NCI-H1417 (cell line): ENCODE measurements around the gene HCAR3.

Experiments used
- DNase-seq, 3 experiments: peaks; one replicate each; lab custom pipeline; 2025; lab: John Stamatoyannopoulos, UW

The HCAR3 gene

GRCh38 chr12:122669397-122670070, 47.1 kb downstream of the HCAR3 start:
- DNase-seq, result no peak

DNA sequence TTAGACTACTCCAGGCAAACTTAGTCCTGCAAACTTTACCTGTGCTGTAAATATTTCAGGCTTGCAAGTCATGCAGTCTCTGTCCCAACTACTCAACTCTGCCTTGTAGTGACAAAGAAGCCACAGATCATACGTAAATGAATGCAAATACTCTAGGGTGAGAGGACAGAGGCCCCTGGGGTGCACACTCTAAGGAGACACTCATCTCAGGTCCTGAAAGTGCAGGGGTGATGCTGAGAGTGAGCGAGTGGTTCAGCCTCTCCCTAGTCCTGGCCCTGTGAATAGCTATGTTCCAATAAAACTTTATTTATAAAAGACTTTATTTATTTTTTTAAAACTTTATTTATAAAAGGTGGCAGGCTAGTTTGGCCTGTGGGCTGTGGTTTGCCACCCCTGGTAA, 48.3 kb downstream of the HCAR3 start:
- no peak for DNase-seq

DNA sequence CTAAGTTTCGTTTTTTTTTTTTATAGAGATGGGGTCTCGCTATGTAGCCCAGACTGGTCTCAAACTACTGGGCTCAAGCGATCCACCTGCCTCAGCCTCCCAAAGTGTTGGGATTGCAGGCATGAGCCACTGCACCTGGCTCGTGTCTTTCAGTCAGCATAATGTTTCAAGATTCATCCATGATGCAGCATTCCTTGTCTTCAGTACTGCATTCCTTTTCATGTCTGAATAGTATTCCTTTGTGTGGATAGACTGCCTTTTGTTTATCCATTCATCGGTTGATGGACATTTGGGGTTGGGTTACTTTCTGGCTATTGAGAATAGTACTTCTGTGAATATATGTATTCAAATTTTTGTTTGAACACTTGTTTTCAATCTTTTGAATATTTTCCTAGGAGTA, 50.9 kb downstream of the HCAR3 start:
- DNase-seq, result no peak

DNA sequence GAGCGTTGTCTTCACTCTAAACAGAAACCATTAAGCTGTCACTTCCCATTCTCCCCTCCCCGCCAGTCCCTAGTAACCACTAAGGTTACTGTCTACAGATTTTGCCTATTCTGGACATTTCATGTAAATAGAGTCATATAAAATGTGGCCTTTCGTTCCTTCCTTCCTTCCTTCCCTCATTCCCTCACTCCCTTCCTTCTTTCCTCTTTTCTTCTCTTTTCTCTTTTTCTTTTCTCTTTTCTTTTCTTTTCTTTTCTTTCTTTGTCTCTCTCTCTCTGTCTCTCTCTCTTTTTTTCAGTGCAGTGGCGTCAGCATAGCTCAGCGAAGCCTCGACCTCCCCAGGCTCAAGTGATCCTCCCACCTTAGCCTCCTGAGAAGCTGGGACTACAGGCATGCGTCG, 51.3 kb downstream of the HCAR3 start:
- DNase-seq, result no peak
